ENCODE results near the gene MRNIP. TPM values are rescaled to one million over a fixed set of nuclear protein-coding genes. Genes with fewer than 3 reads are reported as not detected.
A peak's percentile ranks its signal among the peaks of the same experiment; 100 is the strongest.

Gene MRNIP
- total RNA-seq, 1 donor from 2014 or later: 42.2 TPM

DNA sequence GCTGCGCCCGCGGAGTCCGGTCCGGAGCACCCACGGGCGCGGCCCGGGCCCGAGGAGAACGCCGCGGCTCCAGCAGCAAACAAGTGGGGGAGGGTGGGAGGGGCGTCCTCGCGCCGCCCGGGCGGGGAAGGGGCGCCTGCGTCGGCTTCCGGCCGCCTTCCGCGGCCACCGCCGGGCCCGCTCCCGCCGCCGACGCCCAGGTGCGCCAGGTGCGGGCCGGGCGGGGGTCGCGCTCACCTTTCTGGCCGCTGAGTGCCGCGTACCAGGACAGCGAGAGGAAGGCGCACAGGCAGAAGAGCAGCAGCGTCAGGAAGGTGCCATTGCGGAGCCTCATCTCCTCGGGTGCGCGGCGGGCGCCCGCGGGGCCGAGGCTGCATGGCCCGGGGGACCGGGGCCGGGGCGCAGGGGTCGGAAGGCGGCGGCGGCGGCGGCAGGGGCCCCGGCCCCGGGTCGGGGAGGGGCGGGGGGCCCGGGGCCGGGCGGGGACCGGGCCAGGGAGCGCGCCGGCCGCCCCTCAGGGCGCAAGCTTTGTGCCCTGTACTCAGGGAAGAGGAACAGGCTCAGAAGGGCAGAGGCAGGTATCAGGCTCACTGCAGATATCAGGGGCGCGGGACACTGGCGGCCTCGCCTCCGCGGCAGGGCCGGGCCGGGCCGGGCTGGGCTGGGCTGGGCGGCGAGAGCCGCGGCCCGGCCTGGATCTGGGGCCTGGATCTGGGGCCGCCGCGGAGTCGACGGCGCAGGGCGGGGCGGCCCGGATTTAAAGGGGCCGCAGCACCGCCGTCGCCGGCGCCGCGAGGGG, 52.2 kb downstream of the MRNIP start, which contains the start of gene MGAT4B:
Gene MGAT4B, minus strand, starts transcription at position 617 of the 799 bp plus-strand sequence. Its CDS starts 283 bp downstream, at position 334.
- Mint-ChIP-seq H3K4me1 (peaks cover 25% of the 10 kb centered on the region), H3K27ac (ENCODE audit: unreplicated experiment) (peak within 1 kb of the TSS; percentile 50), H3K9me3 (no peaks in the 10 kb centered on the region), H3K4me3 (peak within 1 kb of the TSS; percentile 72), H3K27me3 (ENCODE audit: low read depth) (peaks cover 2% of the 10 kb centered on the region), H3K36me3 (ENCODE audit: low read depth) (peaks cover 2% of the 10 kb centered on the region)
- DNase-seq (ENCODE audit: low read depth, low spot score): peak; percentile 50
- no peak for TF ChIP-seq CTCF (conservative IDR thresholded peaks at IDR 0.05)

DNA sequence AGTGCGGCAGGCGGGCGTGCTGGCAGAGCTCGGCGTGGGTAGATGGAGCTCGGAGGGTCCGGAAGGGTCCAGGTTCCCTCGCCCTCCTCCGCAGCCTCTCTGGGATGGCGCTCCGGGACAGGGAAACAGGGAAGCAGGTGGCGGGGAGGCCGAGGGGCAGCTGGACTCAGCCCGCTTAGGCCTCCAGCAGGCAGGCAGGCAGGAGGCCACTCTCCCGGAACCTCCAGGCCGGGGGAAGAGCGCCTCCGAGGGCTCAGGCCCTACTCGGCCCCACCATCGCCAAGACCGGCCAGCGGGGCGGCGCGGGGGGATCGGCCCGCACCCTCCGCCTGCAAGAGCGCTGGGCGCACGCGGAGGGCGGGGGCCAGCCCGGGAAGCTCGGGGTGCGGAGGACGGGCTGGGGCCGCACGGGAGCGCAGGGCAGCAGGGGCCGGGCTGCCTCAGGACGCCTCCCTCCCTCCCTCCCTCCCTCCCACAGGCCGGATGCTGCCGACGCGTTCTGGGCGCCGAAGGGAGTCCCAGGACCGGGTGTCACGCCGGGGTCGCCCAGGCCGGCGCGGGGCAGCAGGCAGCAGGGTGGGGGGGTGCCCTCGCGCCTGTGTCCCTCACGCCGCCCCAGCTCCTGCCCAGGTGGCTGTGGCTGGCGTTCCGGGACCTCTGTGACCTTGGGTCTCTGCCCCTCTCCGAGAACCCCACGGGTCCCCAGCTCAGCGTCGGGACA, 52.9 kb downstream of the MRNIP start:
- DNase-seq (ENCODE audit: low read depth, low spot score): peak; percentile 41

GRCh38 chr5:179805070-179805528, 53.5 kb downstream of the MRNIP start:
- Mint-ChIP-seq H3K4me3 (peak overlapping the region; percentile 88), H3K9me3 (no peaks in the 10 kb centered on the region), H3K27ac (ENCODE audit: unreplicated experiment) (no peak overlapping the region), H3K36me3 (ENCODE audit: low read depth) (peaks cover 2% of the 10 kb centered on the region), H3K4me1 (peaks cover 25% of the 10 kb centered on the region), H3K27me3 (ENCODE audit: low read depth) (peaks cover 2% of the 10 kb centered on the region)
- no peak for DNase-seq (ENCODE audit: low read depth, low spot score)
- no peak for TF ChIP-seq CTCF (conservative IDR thresholded peaks at IDR 0.05)

More for the DNA sequence above, 52.9 kb downstream of the MRNIP start:
- H3K9me3 Mint-ChIP-seq: no peaks in the 10 kb centered on the region
- H3K27me3 Mint-ChIP-seq (ENCODE audit: low read depth): peaks cover 2% of the 10 kb centered on the region
- H3K36me3 Mint-ChIP-seq (ENCODE audit: low read depth): peaks cover 2% of the 10 kb centered on the region
- H3K4me3 Mint-ChIP-seq: peak overlapping the region; percentile 88
- no peak for TF ChIP-seq CTCF (conservative IDR thresholded peaks at IDR 0.05)
- H3K4me1 Mint-ChIP-seq: peaks cover 25% of the 10 kb centered on the region
- no peak overlapping the region for H3K27ac Mint-ChIP-seq (ENCODE audit: unreplicated experiment)

DNA sequence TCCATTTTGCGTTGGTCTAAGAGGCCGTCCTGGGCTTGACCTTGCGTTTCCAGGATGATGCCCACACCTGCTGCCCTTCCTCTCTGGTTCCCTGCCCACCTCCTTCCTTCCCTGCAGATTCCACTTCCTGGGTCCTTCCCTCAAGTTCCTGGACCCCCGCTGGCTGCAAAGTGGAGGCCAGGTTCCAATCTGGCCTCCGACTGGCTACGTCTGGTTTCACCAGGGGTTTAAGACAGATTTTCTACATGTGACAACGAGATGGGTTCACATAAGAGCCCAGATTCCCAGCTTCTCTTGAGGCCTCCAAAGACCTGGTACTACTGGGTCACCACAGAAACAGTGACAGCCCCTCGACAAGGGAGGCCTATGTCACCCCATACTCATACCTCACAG, 54.1 kb downstream of the MRNIP start:
- TF ChIP-seq CTCF (conservative IDR thresholded peaks at IDR 0.05): no peak
- Mint-ChIP-seq H3K9me3 (no peaks in the 10 kb centered on the region), H3K27ac (ENCODE audit: unreplicated experiment) (no peak overlapping the region), H3K36me3 (ENCODE audit: low read depth) (peaks cover 2% of the 10 kb centered on the region), H3K4me3 (peak overlapping the region; percentile 88), H3K27me3 (ENCODE audit: low read depth) (peaks cover 2% of the 10 kb centered on the region), H3K4me1 (peaks cover 25% of the 10 kb centered on the region)
- DNase-seq (ENCODE audit: low read depth, low spot score): no peak

- no peak for TF ChIP-seq CTCF (conservative IDR thresholded peaks at IDR 0.05)
- Mint-ChIP-seq H3K27ac (ENCODE audit: unreplicated experiment) (no peak overlapping the region), H3K4me3 (peak overlapping the region; percentile 88), H3K9me3 (no peaks in the 10 kb centered on the region), H3K27me3 (ENCODE audit: low read depth) (peaks cover 2% of the 10 kb centered on the region), H3K4me1 (peaks cover 25% of the 10 kb centered on the region), H3K36me3 (ENCODE audit: low read depth) (peaks cover 2% of the 10 kb centered on the region)
- DNase-seq (ENCODE audit: low read depth, low spot score): no peak
These were observed 54.7 kb downstream of the MRNIP start for GRCh38 chr5:179803651-179804554.
